Measurements from ENCODE around the gene C11orf21. TPM values are rescaled to one million over a fixed set of nuclear protein-coding genes. Genes with fewer than 3 reads are reported as not detected.

The C11orf21 gene
- total RNA-seq, 5 donors from 2014 or later (not counting 1 experiment from before 2014, with no cell fraction given) = 62.3 to 133 (median 88.9) TPM

- no peaks in the 10 kb centered on the region for H3K9me3 ChIP-seq
- CTCF ChIA-PET = no interaction called here
- no peak overlapping the region for H3K4me3 Mint-ChIP-seq
- peaks cover 0 to 3% (median 0%) of the 10 kb centered on the region in 3 donors for H3K9me3 Mint-ChIP-seq
- H3K27ac Mint-ChIP-seq = no peak overlapping the region
- no peak overlapping the region for H3K27ac ChIP-seq (ENCODE audit: low read length)
- peaks cover 0 to 13% of the 10 kb centered on the region in 2 experiments for H3K27me3 ChIP-seq (replicated peaks in 1 of 2; ENCODE audit: control insufficient read depth in 2 of 2, extremely low read depth in 1 of 2, insufficient read depth in 2 of 2, low read length in 1 of 2)
- H3K27me3 Mint-ChIP-seq = no peaks in the 10 kb centered on the region
- no peaks in the 10 kb centered on the region for H3K4me1 Mint-ChIP-seq
- H3K36me3 ChIP-seq (ENCODE audit: control insufficient read depth in 2 of 2, extremely low read depth in 1 of 2, insufficient read depth in 1 of 2, low read length in 1 of 2) = no peaks in the 10 kb centered on the region
- H3K4me3 ChIP-seq (ENCODE audit: control insufficient read depth in 1 of 2, extremely low read depth in 1 of 2, low read length in 1 of 2) = no peak overlapping the region
- H3K4me1 ChIP-seq (ENCODE audit: control insufficient read depth in 1 of 2, extremely low read depth in 1 of 2, insufficient read depth in 2 of 2, low read length in 2 of 2) = no peaks in the 10 kb centered on the region
- H3K36me3 Mint-ChIP-seq = no peaks in the 10 kb centered on the region
- WGBS (ENCODE audit: insufficient coverage) = 69% methylated on average over 11 of the region's 14 CpGs
- no peak for ATAC-seq (replicated peaks in 1 of 4)
- POLR2A ChIA-PET = no interaction called here
- DNase-seq = no peak
Observed at GRCh38 chr11:2256293-2256913, 45.3 kb downstream of the C11orf21 start.

- Histone ChIP-seq H3K27me3 (replicated peaks in 1 of 2; ENCODE audit: control insufficient read depth in 2 of 2, extremely low read depth in 1 of 2, insufficient read depth in 2 of 2, low read length in 1 of 2) (peaks cover 0 to 21% of the 10 kb centered on the region in 2 experiments), H3K36me3 (ENCODE audit: control insufficient read depth in 2 of 2, extremely low read depth in 1 of 2, insufficient read depth in 1 of 2, low read length in 1 of 2) (no peaks in the 10 kb centered on the region), H3K9me3 (no peaks in the 10 kb centered on the region), H3K27ac (ENCODE audit: low read length) (no peak overlapping the region), H3K4me1 (ENCODE audit: control insufficient read depth in 1 of 2, extremely low read depth in 1 of 2, insufficient read depth in 2 of 2, low read length in 2 of 2) (no peaks in the 10 kb centered on the region), H3K4me3 (ENCODE audit: control insufficient read depth in 1 of 2, extremely low read depth in 1 of 2, low read length in 1 of 2) (no peak overlapping the region)
- no peaks in the 10 kb centered on the region for H3K36me3 Mint-ChIP-seq
- POLR2A ChIA-PET = no interaction called here
- no peak overlapping the region for H3K27ac Mint-ChIP-seq
- peaks cover 0 to 3% (median 0%) of the 10 kb centered on the region in 3 donors for H3K9me3 Mint-ChIP-seq
- DNase-seq (no peak), ATAC-seq (replicated peaks in 1 of 4) (no peak)
- H3K4me3 Mint-ChIP-seq = no peak overlapping the region
- WGBS (ENCODE audit: insufficient coverage) = 89% methylated on average over 1 of the region's 6 CpGs
- H3K27me3 Mint-ChIP-seq = peaks cover 0 to 6% of the 10 kb centered on the region in 2 donors
- no peaks in the 10 kb centered on the region for H3K4me1 Mint-ChIP-seq
- CTCF ChIA-PET = no interaction called here
Observed at GRCh38 chr11:2252018-2252417, 49.7 kb downstream of the C11orf21 start.

- H3K27ac Mint-ChIP-seq = no peak overlapping the region
- peaks cover 0 to 3% (median 0%) of the 10 kb centered on the region in 3 donors for H3K9me3 Mint-ChIP-seq
- Histone ChIP-seq H3K36me3 (ENCODE audit: control insufficient read depth in 2 of 2, extremely low read depth in 1 of 2, insufficient read depth in 1 of 2, low read length in 1 of 2) (no peaks in the 10 kb centered on the region), H3K27ac (ENCODE audit: low read length) (no peak overlapping the region), H3K9me3 (no peaks in the 10 kb centered on the region), H3K4me3 (ENCODE audit: control insufficient read depth in 1 of 2, extremely low read depth in 1 of 2, low read length in 1 of 2) (no peak overlapping the region), H3K27me3 (replicated peaks in 1 of 2; ENCODE audit: control insufficient read depth in 2 of 2, extremely low read depth in 1 of 2, insufficient read depth in 2 of 2, low read length in 1 of 2) (peaks cover 0 to 24% of the 10 kb centered on the region in 2 experiments), H3K4me1 (ENCODE audit: control insufficient read depth in 1 of 2, extremely low read depth in 1 of 2, insufficient read depth in 2 of 2, low read length in 2 of 2) (no peaks in the 10 kb centered on the region)
- no peak overlapping the region for H3K4me3 Mint-ChIP-seq
- CTCF ChIA-PET = no interaction called here
- H3K27me3 Mint-ChIP-seq = peaks cover 0 to 6% of the 10 kb centered on the region in 2 donors
- no peak for ATAC-seq (replicated peaks in 1 of 4)
- WGBS (ENCODE audit: insufficient coverage) = 100% methylated on average over 1 of the region's 6 CpGs
- H3K4me1 Mint-ChIP-seq = no peaks in the 10 kb centered on the region
- H3K36me3 Mint-ChIP-seq = no peaks in the 10 kb centered on the region
- POLR2A ChIA-PET = no interaction called here
- DNase-seq = no peak
Observed at GRCh38 chr11:2251138-2251537, 50.6 kb downstream of the C11orf21 start.

GRCh38 chr11:2250485-2250884 is 51.2 kb downstream of the C11orf21 start:
- ATAC-seq (replicated peaks in 1 of 4) = no peak
- Histone ChIP-seq H3K27me3 (replicated peaks in 1 of 2; ENCODE audit: control insufficient read depth in 2 of 2, extremely low read depth in 1 of 2, insufficient read depth in 2 of 2, low read length in 1 of 2) (peaks cover 0 to 24% of the 10 kb centered on the region in 2 experiments), H3K27ac (ENCODE audit: low read length) (no peak overlapping the region), H3K4me3 (ENCODE audit: control insufficient read depth in 1 of 2, extremely low read depth in 1 of 2, low read length in 1 of 2) (no peak overlapping the region), H3K9me3 (no peaks in the 10 kb centered on the region), H3K36me3 (ENCODE audit: control insufficient read depth in 2 of 2, extremely low read depth in 1 of 2, insufficient read depth in 1 of 2, low read length in 1 of 2) (no peaks in the 10 kb centered on the region), H3K4me1 (ENCODE audit: control insufficient read depth in 1 of 2, extremely low read depth in 1 of 2, insufficient read depth in 2 of 2, low read length in 2 of 2) (no peaks in the 10 kb centered on the region)
- Mint-ChIP-seq H3K27ac (no peak overlapping the region), H3K36me3 (no peaks in the 10 kb centered on the region), H3K27me3 (peaks cover 0 to 6% of the 10 kb centered on the region in 2 donors), H3K9me3 (peaks cover 0 to 3% (median 0%) of the 10 kb centered on the region in 3 donors), H3K4me3 (no peak overlapping the region), H3K4me1 (no peaks in the 10 kb centered on the region)
- no peak for DNase-seq
- POLR2A ChIA-PET = no interaction called here
- CTCF ChIA-PET = no interaction called here
- WGBS (ENCODE audit: insufficient coverage) = no CpG with 5 or more reads among the region's 8 CpGs

- WGBS (ENCODE audit: insufficient coverage) = 91% methylated on average over 7 of the region's 9 CpGs
- ChIA-PET CTCF (no interaction called here), POLR2A (no interaction called here)
- no peaks in the 10 kb centered on the region for H3K36me3 Mint-ChIP-seq
- peaks cover 0 to 3% (median 0%) of the 10 kb centered on the region in 3 donors for H3K9me3 Mint-ChIP-seq
- no peaks in the 10 kb centered on the region for H3K36me3 ChIP-seq (ENCODE audit: control insufficient read depth in 2 of 2, extremely low read depth in 1 of 2, insufficient read depth in 1 of 2, low read length in 1 of 2)
- H3K27me3 ChIP-seq (replicated peaks in 1 of 2; ENCODE audit: control insufficient read depth in 2 of 2, extremely low read depth in 1 of 2, insufficient read depth in 2 of 2, low read length in 1 of 2) = peaks cover 0 to 24% of the 10 kb centered on the region in 2 experiments
- H3K27ac Mint-ChIP-seq = no peak overlapping the region
- DNase-seq (no peak), ATAC-seq (replicated peaks in 1 of 4) (no peak)
- no peak overlapping the region for H3K27ac ChIP-seq (ENCODE audit: low read length)
- no peaks in the 10 kb centered on the region for H3K4me1 Mint-ChIP-seq
- peaks cover 0 to 6% of the 10 kb centered on the region in 2 donors for H3K27me3 Mint-ChIP-seq
- no peak overlapping the region for H3K4me3 ChIP-seq (ENCODE audit: control insufficient read depth in 1 of 2, extremely low read depth in 1 of 2, low read length in 1 of 2)
- no peaks in the 10 kb centered on the region for H3K9me3 ChIP-seq
- no peaks in the 10 kb centered on the region for H3K4me1 ChIP-seq (ENCODE audit: control insufficient read depth in 1 of 2, extremely low read depth in 1 of 2, insufficient read depth in 2 of 2, low read length in 2 of 2)
- no peak overlapping the region for H3K4me3 Mint-ChIP-seq
Observed at GRCh38 chr11:2250041-2250440, 51.7 kb downstream of the C11orf21 start.

- Histone ChIP-seq H3K36me3 (ENCODE audit: control insufficient read depth in 2 of 2, extremely low read depth in 1 of 2, insufficient read depth in 1 of 2, low read length in 1 of 2) (no peaks in the 10 kb centered on the region), H3K9me3 (no peaks in the 10 kb centered on the region), H3K4me1 (ENCODE audit: control insufficient read depth in 1 of 2, extremely low read depth in 1 of 2, insufficient read depth in 2 of 2, low read length in 2 of 2) (no peaks in the 10 kb centered on the region), H3K27me3 (replicated peaks in 1 of 2; ENCODE audit: control insufficient read depth in 2 of 2, extremely low read depth in 1 of 2, insufficient read depth in 2 of 2, low read length in 1 of 2) (peaks cover 0 to 24% of the 10 kb centered on the region in 2 experiments), H3K27ac (ENCODE audit: low read length) (no peak overlapping the region), H3K4me3 (ENCODE audit: control insufficient read depth in 1 of 2, extremely low read depth in 1 of 2, low read length in 1 of 2) (no peak overlapping the region)
- WGBS (ENCODE audit: insufficient coverage) = 98% methylated on average over 6 of the region's 20 CpGs
- Mint-ChIP-seq H3K27me3 (peaks cover 0 to 10% of the 10 kb centered on the region in 2 donors), H3K4me1 (no peaks in the 10 kb centered on the region), H3K4me3 (no peak overlapping the region), H3K27ac (no peak overlapping the region), H3K9me3 (peaks cover 0 to 3% (median 0%) of the 10 kb centered on the region in 3 donors), H3K36me3 (no peaks in the 10 kb centered on the region)
- ATAC-seq (replicated peaks in 1 of 4) (no peak), DNase-seq (no peak)
- CTCF ChIA-PET = no interaction called here
- POLR2A ChIA-PET = no interaction called here
Observed at GRCh38 chr11:2249189-2249916, 52.4 kb downstream of the C11orf21 start.

Measured in T-cell (primary cell).